IPS-18a (cell line): ENCODE data around the gene PLXNB3.

ENCODE experiments used
- H3K27ac ChIP-seq: one replicate; pipeline ENCODE4 v1.5.1; 2013; ENCODE audit warnings: low read length
- H3K27me3 ChIP-seq: one replicate; pipeline ENCODE4 v1.6.1; 2013; ENCODE audit warnings: mild to moderate bottlenecking, low read length; ENCODE audit not compliant: control insufficient read depth, insufficient read depth
- H3K36me3 ChIP-seq: one replicate; pipeline ENCODE4 v1.6.1; 2013; ENCODE audit warnings: low read depth, low read length; ENCODE audit not compliant: control insufficient read depth
- H3K4me1 ChIP-seq: one replicate; pipeline ENCODE4 v1.6.1; 2013; ENCODE audit warnings: low read depth, low read length; ENCODE audit not compliant: control insufficient read depth
- H3K4me3 ChIP-seq: one replicate; pipeline ENCODE4 v1.5.1; 2013; ENCODE audit warnings: low read length
- H3K9ac ChIP-seq: one replicate; pipeline ENCODE4 v1.6.1; 2013; ENCODE audit warnings: mild to moderate bottlenecking, low read length, moderate library complexity
- H3K9me3 ChIP-seq: one replicate; pipeline ENCODE4 v1.6.1; 2013; ENCODE audit warnings: low read depth, low read length; ENCODE audit not compliant: control insufficient read depth

The PLXNB3 gene

DNA sequence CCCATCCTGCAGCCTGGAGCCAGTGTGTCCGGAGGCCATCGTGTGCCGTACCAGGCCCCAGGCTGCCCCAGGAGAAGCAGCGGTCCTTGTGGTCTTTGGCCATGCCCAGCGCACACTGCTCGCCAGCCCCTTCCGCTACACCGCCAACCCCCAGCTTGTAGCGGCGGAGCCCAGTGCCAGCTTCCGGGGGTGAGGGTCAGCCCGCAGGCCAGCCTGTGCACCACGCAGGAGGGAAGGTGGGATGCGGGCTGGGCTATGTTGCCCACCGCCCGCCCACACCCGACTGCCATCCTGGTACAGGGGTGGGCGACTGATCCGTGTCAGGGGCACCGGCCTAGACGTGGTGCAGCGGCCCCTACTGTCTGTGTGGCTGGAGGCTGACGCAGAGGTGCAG lies 9.2 kb downstream of the PLXNB3 start:
- Histone ChIP-seq H3K9me3 (no peaks in the 10 kb centered on the region), H3K27ac (no peak overlapping the region), H3K4me3 (no peak overlapping the region), H3K27me3 (no peaks in the 10 kb centered on the region), H3K9ac (no peak overlapping the region), H3K4me1 (no peaks in the 10 kb centered on the region), H3K36me3 (no peaks in the 10 kb centered on the region)

DNA sequence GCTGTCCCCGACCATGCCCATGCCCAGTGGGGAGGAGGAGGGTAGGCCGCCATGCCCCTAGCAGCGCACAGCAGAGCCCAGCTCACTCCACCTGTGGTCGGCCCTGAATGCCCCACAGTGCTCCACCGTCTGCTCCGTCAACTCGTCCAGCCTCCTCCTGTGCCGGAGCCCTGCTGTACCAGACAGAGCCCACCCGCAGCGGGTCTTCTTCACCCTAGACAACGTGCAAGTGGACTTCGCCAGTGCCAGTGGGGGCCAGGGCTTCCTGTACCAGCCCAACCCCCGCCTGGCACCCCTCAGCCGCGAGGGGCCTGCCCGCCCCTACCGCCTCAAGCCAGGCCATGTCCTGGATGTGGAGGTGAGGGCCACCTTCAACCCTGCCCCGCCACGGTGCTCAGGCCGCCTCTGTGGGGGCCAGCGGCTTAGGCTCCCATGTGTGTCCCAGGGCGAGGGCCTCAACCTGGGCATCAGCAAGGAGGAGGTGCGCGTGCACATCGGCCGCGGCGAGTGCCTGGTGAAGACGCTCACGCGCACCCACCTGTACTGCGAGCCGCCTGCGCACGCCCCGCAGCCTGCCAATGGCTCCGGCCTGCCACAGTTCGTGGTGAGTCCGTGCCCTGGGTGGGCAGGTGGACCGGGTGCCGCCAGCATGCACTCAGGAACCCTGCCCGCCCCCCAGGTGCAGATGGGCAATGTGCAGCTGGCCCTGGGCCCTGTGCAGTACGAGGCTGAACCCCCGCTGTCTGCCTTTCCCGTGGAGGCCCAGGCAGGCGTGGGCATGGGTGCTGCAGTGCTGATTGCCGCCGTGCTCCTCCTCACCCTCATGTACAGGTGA lies 9.9 kb downstream of the PLXNB3 start:
- Histone ChIP-seq H3K36me3 (no peaks in the 10 kb centered on the region), H3K9me3 (no peaks in the 10 kb centered on the region), H3K27ac (no peak overlapping the region), H3K27me3 (no peaks in the 10 kb centered on the region), H3K4me1 (no peaks in the 10 kb centered on the region), H3K9ac (no peak overlapping the region), H3K4me3 (no peak overlapping the region)

- H3K27me3 ChIP-seq: no peaks in the 10 kb centered on the region
- H3K9me3 ChIP-seq: no peaks in the 10 kb centered on the region
- H3K4me1 ChIP-seq: no peaks in the 10 kb centered on the region
- no peak overlapping the region for H3K27ac ChIP-seq
- no peak overlapping the region for H3K4me3 ChIP-seq
- H3K9ac ChIP-seq: no peak overlapping the region
- H3K36me3 ChIP-seq: no peaks in the 10 kb centered on the region
Observed at GRCh38 chrX:153774576-153775292, 10.7 kb downstream of the PLXNB3 start.

DNA sequence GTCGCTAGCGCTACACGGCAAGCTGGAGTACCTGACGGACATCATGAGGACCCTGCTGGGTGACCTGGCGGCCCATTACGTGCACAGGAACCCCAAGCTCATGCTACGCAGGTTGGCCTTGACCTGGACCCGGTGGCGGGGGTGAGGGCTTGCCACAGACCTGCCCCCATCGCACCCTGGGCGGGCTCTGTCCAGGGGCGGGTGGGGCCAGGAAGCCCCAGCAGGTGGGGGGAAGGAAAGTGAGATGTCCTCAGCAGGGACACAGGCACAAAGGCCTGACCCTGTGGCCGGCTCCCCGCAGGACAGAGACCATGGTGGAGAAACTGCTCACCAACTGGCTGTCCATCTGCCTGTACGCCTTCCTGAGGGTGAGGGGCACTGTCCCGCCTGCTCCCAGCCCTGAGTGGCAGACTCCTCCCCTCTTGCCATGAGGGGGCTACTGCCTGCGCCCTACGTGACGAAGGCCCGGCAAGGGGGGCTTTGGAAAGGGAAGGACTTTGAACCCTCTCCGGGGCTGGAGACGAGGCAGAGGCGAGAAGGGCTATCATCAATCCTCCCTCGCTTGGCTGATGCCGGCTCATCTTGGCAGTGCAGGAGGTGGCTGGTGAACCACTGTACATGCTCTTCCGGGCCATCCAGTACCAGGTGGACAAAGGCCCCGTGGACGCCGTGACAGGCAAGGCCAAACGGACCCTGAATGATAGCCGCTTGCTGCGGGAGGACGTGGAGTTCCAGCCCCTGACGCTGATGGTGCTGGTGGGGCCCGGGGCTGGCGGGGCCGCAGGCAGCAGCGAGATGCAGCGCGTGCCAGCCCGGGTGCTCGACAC lies 11.5 kb downstream of the PLXNB3 start:
- no peak overlapping the region for H3K27ac ChIP-seq
- H3K4me1 ChIP-seq: no peaks in the 10 kb centered on the region
- H3K36me3 ChIP-seq: no peaks in the 10 kb centered on the region
- no peak overlapping the region for H3K4me3 ChIP-seq
- no peak overlapping the region for H3K9ac ChIP-seq
- H3K27me3 ChIP-seq: no peaks in the 10 kb centered on the region
- no peaks in the 10 kb centered on the region for H3K9me3 ChIP-seq

DNA sequence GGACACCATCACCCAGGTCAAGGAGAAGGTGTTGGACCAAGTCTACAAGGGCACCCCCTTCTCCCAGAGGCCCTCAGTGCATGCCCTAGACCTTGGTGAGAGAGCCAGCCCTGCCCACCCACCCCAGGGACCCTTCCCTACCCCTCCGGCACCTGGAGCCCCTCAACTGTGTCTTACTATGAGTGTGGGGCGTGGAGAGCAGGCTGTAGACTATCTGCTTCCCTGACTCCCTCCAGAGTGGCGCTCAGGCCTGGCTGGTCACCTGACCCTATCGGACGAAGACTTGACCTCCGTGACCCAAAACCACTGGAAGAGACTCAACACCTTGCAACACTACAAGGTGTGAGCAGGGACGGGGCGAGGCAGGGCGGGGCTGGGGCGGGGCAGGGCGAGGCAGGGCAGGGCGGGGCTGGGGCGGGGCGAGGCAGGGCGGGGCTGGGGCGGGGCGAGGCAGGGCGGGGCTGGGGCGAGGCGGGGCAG lies 12.1 kb downstream of the PLXNB3 start:
- H3K9me3 ChIP-seq: no peaks in the 10 kb centered on the region
- H3K36me3 ChIP-seq: no peaks in the 10 kb centered on the region
- no peaks in the 10 kb centered on the region for H3K4me1 ChIP-seq
- no peak overlapping the region for H3K4me3 ChIP-seq
- H3K9ac ChIP-seq: no peak overlapping the region
- H3K27me3 ChIP-seq: no peaks in the 10 kb centered on the region
- H3K27ac ChIP-seq: no peak overlapping the region

DNA sequence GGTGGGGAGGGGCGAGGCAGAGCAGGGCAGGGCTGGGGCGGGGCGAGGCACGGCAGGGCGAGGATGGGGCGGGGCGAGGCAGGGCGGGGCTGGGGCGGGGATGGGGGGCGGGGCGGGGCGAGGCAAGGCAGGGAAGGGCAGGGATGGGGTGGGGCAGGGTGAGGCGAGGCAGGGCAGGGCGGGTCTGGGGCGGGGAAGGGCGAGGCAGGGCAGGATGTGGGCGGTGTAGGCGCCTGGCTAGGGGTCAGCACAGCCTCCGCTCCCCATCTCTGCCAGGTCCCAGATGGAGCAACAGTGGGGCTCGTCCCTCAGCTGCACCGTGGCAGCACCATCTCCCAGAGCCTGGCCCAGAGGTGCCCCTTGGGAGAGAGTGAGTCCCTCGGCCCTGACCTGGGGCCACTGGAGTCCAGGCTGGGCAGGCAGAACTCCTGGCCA lies 12.6 kb downstream of the PLXNB3 start:
- Histone ChIP-seq H3K27ac (no peak overlapping the region), H3K9me3 (no peaks in the 10 kb centered on the region), H3K4me1 (no peaks in the 10 kb centered on the region), H3K27me3 (no peaks in the 10 kb centered on the region), H3K4me3 (no peak overlapping the region), H3K36me3 (no peaks in the 10 kb centered on the region), H3K9ac (no peak overlapping the region)

- Histone ChIP-seq H3K27ac (no peak overlapping the region), H3K4me1 (no peaks in the 10 kb centered on the region), H3K9me3 (no peaks in the 10 kb centered on the region), H3K36me3 (no peaks in the 10 kb centered on the region), H3K9ac (no peak overlapping the region), H3K4me3 (no peak overlapping the region), H3K27me3 (no peaks in the 10 kb centered on the region)
Observed at GRCh38 chrX:153777261-153778090, 13.4 kb downstream of the PLXNB3 start.

DNA sequence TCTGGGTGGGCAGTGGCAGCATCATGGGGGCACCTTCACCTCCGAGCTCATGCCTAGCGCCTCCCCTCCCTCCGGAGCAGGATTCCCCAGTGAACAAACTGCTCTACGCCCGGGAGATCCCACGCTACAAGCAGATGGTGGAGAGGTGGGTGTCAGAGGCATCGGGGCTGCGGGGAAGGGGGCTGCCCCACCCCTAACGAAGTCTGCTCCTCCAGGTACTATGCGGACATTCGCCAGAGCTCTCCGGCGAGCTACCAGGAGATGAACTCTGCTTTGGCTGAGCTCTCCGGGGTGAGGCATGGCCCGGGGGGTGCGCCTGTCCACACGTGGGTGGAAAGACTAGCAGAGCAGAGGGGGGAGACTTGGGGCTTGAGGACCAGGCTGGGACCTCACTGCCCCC lies 14.1 kb downstream of the PLXNB3 start:
- Histone ChIP-seq H3K9ac (no peak overlapping the region), H3K4me3 (no peak overlapping the region), H3K27me3 (no peaks in the 10 kb centered on the region), H3K4me1 (no peaks in the 10 kb centered on the region), H3K36me3 (no peaks in the 10 kb centered on the region), H3K9me3 (no peaks in the 10 kb centered on the region), H3K27ac (no peak overlapping the region)

DNA sequence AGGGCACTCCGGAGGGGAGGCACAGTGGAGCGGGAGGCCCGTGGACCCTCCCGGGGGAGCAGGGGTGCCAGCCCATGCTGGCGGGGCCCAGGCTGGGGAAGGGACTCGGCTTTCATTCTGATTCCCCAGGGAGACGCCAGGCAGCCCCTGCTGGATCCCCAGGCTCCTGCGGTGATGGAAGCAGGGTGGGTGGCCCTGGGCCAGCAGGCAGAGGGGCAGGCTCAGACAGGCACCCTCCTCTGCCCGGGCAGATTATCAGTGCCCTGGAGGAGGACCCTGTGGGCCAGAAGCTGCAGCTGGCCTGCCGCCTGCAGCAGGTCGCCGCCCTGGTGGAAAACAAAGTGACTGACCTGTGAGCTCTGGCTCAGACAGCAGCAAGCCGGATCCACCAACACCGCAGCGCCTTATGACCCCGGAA lies 14.6 kb downstream of the PLXNB3 start:
- Histone ChIP-seq H3K4me3 (no peak overlapping the region), H3K27ac (no peak overlapping the region), H3K36me3 (no peaks in the 10 kb centered on the region), H3K9ac (no peak overlapping the region), H3K9me3 (no peaks in the 10 kb centered on the region), H3K4me1 (no peaks in the 10 kb centered on the region), H3K27me3 (no peaks in the 10 kb centered on the region)

- no peaks in the 10 kb centered on the region for H3K9me3 ChIP-seq
- H3K4me3 ChIP-seq: no peak overlapping the region
- no peak overlapping the region for H3K27ac ChIP-seq
- H3K36me3 ChIP-seq: no peaks in the 10 kb centered on the region
- no peak overlapping the region for H3K9ac ChIP-seq
- H3K27me3 ChIP-seq: no peaks in the 10 kb centered on the region
- no peaks in the 10 kb centered on the region for H3K4me1 ChIP-seq
Observed at GRCh38 chrX:153779891-153780677, 16.0 kb downstream of the PLXNB3 start.
